Adrenal gland (tissue), 12 donors: ENCODE results near the gene CDH5. TPM values are rescaled to one million over a fixed set of nuclear protein-coding genes. Genes with fewer than 3 reads are reported as not detected.

Experiments used
- DNase-seq, 7 donors: peaks; one replicate each; pipeline ENCODE4 v3.0.0-alpha.2; 2019 to 2020
- H3K27ac ChIP-seq, 5 donors: fragments of 200-600 bp; sonication (generic) in 4 of 5; 1 replicate in 3 of 5; 2 replicates in 2 of 5; pipeline versions ENCODE4 v1.5.1 to v1.8.0; 2016 to 2020; ENCODE audit warnings: mild to moderate bottlenecking in 1 of 5
- H3K27me3 ChIP-seq: fragments of 200-600 bp; 2 replicates; pipeline ENCODE4 v1.8.0; 2021
- H3K36me3 ChIP-seq, 2 donors: fragments of 200-600 bp; replicated peaks in 1 of 2; 1 replicate in 1 of 2; 2 replicates in 1 of 2; pipeline versions ENCODE4 v1.5.1 to v1.8.0; 2018 to 2022
- H3K4me1 ChIP-seq, 2 donors: fragments of 200-600 bp; replicated peaks in 1 of 2; 1 replicate in 1 of 2; 2 replicates in 1 of 2; pipeline versions ENCODE4 v1.5.1 to v1.8.0; 2018 to 2021
- H3K4me3 ChIP-seq, 4 donors: fragments of 200-600 bp; sonication (generic) in 3 of 4; one replicate each; pipeline ENCODE4 v1.5.1; 2016 to 2018
- H3K9me3 ChIP-seq, 3 donors: fragments of 200-600 bp; sonication (generic) in 1 of 3; replicated peaks in 1 of 3; 1 replicate in 2 of 3; 2 replicates in 1 of 3; pipeline versions ENCODE4 v1.5.1 to v1.8.0; 2016 to 2021
- POLR2A ChIP-seq, 2 donors: fragments of 450-650 bp; IDR thresholded peaks; one replicate each; pipeline ENCODE4 v1.6.1; 2017; ENCODE audit warnings: antibody characterized with exemption in 2 of 2, mild to moderate bottlenecking in 2 of 2, moderate library complexity in 1 of 2
- WGBS, 4 donors: extraction: QIAGEN DNeasy Blood & Tissue Kit in 2 of 4; methylation state at CpG; one replicate each; pipeline versions ENCODE4 v1.1.5 to v1.1.7; 2013 to 2017; 5-methylcytosine and 5-hydroxymethylcytosine counted together
- intact Hi-C, 2 donors: fragments of 100-400 bp; cut with DNase I; formaldehyde crosslinking; loops; one replicate each; pipeline versions ENCODE4 v1.14.1 to v1.15.0; 2022 to 2023
- polyA plus RNA-seq, 3 donors: library from polyadenylated mRNA; stranded (reverse); fragments of 200-250 nt in 2 of 3; fragments of 350-450 nt in 1 of 3; fragmentation: Illumina TruSeq in 1 of 3; extraction: RNeasy Lipid Tissue Mini Kit (QIAGEN cat#74804) in 1 of 3; gene quantifications; one replicate each; pipeline ENCODE4 v1.2.3, GENCODE V29; 2013 to 2014
- total RNA-seq, 9 donors: library from RNA; depleted of rRNA in 4 of 9; stranded (reverse); fragments of >200 nt in 4 of 9; fragments of 120-200 nt in 1 of 9; fragmentation: NEBNext Ultra II Directional in 1 of 9; extraction: Animal tissue kit (Norgen Biotek cat#: 25700) in 1 of 9; gene quantifications; one replicate each; pipeline versions ENCODE4 v1.1.0 to v1.2.4, GENCODE V29; 2013 to 2023
- TF ChIP-seq, protein P1 (sequence below), 6 experiments: fragments of 450-650 bp in 4 of 6; fragments of 200-600 bp in 2 of 6; sonication (generic) in 1 of 6; IDR thresholded peaks; 1 replicate in 5 of 6; 2 replicates in 1 of 6; pipeline versions ENCODE4 v1.5.1 to v1.8.0; 2016 to 2021; ENCODE audit warnings: antibody characterized with exemption in 6 of 6, mild to moderate bottlenecking in 2 of 6, moderate library complexity in 1 of 6
- donor health status: healthy with polysubstance abuse.
- donor health status: Bipolar disorder and iron deficiency.
- donor health status: DM: yes; HTN: yes; CAD: no.
- donor health status: DM: no; HTN: no; CAD: no.
- donor health status: DM: no; HTN: no; CAD: no.
- donor health status: DM: yes; HTN: yes; CAD: no.

Gene CDH5
- total and polyA plus RNA-seq, 12 donors, result 13.8 to 50.9 (median 28.4) TPM

DNA sequence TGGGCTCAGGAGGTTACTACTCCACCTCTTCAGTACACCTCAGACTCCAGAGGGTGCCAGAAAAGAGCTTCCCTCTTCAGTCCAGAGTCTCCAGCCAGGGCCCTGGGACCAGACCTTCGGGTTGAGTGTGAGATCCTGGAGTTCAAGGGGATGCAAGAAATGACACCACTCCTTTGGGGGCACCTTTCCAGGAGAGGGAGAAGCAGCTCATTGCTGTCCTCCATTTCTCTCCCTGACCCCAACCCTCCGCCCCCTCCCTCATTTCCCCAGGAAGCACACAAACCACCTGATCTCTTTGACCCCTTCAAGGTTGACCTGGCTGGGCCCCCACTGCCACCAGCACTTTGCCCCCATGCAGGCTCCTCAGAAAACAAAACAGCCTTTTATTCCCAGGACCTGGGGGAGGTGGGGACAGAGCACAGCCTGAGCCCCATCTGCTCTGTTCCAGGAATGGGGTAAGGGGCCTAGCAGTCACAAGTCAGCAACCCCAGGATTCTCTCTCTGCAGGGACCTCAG is 21.4 kb downstream of the CDH5 start:
- no peak overlapping the region for H3K4me3 ChIP-seq
- H3K27me3 ChIP-seq, result no peaks in the 10 kb centered on the region
- H3K9me3 ChIP-seq, result no peaks in the 10 kb centered on the region
- no peaks in the 10 kb centered on the region for H3K36me3 ChIP-seq
- DNase-seq, result peak in 1 of 7 donors; percentile 6
- no peak overlapping the region for H3K27ac ChIP-seq
- no peaks in the 10 kb centered on the region for H3K4me1 ChIP-seq
- intact Hi-C loops, result no loop called here
- TF ChIP-seq, protein P1, sequence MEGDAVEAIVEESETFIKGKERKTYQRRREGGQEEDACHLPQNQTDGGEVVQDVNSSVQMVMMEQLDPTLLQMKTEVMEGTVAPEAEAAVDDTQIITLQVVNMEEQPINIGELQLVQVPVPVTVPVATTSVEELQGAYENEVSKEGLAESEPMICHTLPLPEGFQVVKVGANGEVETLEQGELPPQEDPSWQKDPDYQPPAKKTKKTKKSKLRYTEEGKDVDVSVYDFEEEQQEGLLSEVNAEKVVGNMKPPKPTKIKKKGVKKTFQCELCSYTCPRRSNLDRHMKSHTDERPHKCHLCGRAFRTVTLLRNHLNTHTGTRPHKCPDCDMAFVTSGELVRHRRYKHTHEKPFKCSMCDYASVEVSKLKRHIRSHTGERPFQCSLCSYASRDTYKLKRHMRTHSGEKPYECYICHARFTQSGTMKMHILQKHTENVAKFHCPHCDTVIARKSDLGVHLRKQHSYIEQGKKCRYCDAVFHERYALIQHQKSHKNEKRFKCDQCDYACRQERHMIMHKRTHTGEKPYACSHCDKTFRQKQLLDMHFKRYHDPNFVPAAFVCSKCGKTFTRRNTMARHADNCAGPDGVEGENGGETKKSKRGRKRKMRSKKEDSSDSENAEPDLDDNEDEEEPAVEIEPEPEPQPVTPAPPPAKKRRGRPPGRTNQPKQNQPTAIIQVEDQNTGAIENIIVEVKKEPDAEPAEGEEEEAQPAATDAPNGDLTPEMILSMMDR (IDR thresholded peaks at IDR 0.05), result no peak
- WGBS, 4 donors, result 61 to 91% (median 77%) methylated on average over 2 of the region's 2 CpGs

DNA sequence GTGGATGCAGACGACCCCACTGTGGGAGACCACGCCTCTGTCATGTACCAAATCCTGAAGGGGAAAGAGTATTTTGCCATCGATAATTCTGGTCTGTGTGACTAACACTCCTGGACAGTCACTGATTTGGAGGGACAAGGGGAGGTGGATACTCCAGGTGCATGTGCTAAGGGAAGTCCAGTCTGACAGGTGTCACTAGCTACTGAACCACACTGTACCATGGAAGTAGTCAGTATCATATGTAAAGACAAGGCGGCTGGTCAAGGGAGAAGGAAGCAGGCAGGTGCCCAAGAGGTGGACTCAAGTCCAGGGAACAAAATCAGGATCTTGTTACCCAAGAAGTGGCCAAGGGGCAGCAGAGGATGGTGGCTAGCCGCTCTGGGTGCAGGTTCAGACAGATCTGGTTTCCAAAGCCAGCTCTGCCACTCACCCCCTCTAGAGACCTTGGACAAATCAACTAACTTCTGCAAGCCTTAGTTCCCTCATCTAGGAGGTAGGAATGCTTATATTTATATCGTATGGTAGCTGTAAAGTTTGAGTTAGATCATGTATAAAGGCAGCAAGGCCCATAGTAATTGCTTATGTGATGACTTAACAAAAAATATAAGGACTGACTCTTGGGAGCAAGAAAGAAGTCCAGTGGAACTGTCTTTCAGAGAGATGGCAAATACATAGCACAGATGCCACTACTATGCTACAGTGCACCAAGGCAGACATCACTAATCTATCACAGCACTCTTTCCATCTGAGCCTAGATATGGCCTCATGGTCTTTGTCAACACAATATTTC is 22.1 kb downstream of the CDH5 start:
- 83 to 92% (median 90%) methylated on average over 6 of the region's 6 CpGs for WGBS, 4 donors
- Histone ChIP-seq H3K4me1 (no peaks in the 10 kb centered on the region), H3K36me3 (no peaks in the 10 kb centered on the region), H3K27ac (no peak overlapping the region), H3K27me3 (no peaks in the 10 kb centered on the region), H3K9me3 (no peaks in the 10 kb centered on the region), H3K4me3 (no peak overlapping the region)
- intact Hi-C loops, result no loop called here
- DNase-seq, result peak in 1 of 7 donors; percentile 3
- TF ChIP-seq, protein P1 (IDR thresholded peaks at IDR 0.05), result no peak
- TF ChIP-seq POLR2A (IDR thresholded peaks at IDR 0.05), result no peak

DNA sequence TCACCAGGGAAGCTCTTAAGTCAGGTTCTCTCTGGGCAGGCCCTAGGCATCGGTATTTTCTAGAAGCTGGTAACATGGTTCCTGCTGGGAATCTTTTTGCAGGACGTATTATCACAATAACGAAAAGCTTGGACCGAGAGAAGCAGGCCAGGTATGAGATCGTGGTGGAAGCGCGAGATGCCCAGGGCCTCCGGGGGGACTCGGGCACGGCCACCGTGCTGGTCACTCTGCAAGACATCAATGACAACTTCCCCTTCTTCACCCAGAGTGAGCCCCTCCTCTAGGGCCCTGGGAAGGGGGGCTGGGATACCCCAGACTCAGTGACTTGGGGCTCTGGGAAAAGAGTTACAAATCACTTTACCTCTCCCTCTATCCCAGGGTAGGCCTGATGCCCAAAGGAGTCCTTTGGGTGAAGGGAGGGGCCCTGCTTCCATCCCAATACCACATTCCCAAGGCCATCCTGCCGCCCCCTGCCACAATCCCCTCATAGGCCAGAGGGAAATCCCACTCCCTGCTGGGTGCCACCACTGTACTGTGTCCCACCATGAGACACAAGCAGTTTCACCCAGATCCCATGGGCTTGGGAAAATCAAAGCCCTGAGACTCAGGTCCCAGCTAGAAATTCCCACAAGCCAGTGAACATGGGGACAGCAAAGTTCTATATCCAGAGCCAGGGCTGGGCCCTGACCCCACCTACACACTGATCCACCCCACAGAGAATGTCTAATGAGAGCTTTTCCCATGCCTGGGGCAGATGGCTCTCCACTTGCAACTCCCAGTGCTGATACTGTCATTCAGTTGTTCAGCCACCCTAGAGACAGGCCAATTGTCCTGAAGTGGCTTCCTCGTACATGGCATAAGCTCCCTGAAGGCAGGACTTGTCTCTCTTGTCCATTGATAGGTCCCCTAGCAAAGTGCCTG is 23.0 kb downstream of the CDH5 start:
- no peaks in the 10 kb centered on the region for H3K9me3 ChIP-seq
- WGBS, 4 donors, result 89 to 94% (median 92%) methylated on average over 8 to 13 of the region's 13 CpGs
- peak in 1 of 7 donors; percentile 29 for DNase-seq
- intact Hi-C loops, result no loop called here
- H3K27ac ChIP-seq, result no peak overlapping the region
- no peaks in the 10 kb centered on the region for H3K27me3 ChIP-seq
- H3K36me3 ChIP-seq, result no peaks in the 10 kb centered on the region
- H3K4me3 ChIP-seq, result no peak overlapping the region
- TF ChIP-seq POLR2A (IDR thresholded peaks at IDR 0.05), result no peak
- TF ChIP-seq, protein P1 (IDR thresholded peaks at IDR 0.05), result no peak
- no peaks in the 10 kb centered on the region for H3K4me1 ChIP-seq
